Raji (cell line): ENCODE measurements around the gene LCE2D.

Source experiments
- POLR2A ChIP-seq: IDR thresholded peaks from 2 replicates; pipeline ENCODE4 v1.6.1; 2011; ENCODE audit warnings: low read depth, low read length, control low read depth; ENCODE audit not compliant: insufficient read depth

LCE2D gene, protein sequence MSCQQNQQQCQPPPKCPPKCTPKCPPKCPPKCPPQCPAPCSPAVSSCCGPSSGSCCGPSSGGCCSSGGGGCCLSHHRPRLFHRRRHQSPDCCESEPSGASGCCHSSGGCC

DNA sequence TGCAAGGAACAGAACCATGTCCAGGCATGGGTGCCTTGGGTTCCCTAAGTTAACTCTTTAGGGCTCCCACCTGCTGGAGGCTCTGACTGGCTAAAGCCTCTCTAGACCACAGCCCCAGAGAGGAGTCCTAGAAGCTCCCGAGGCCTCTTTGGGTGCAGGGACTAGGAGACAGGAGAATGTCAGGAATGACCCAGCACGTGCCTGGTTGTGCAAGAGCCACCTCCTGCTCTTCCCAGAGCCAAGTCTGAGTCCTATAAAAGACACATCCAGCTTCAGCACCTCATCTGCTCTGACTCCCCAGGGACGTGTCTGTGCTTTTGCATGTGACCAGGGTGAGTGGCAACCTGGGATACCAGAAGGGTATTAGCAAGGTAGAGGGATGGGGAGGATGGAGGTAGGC, at the start of gene LCE2D:
LCE2D (plus strand) TSS at position 283 of the 400 bp plus-strand sequence. CDS start 726 bp downstream, outside the sequence.
- no peak for TF ChIP-seq POLR2A

DNA sequence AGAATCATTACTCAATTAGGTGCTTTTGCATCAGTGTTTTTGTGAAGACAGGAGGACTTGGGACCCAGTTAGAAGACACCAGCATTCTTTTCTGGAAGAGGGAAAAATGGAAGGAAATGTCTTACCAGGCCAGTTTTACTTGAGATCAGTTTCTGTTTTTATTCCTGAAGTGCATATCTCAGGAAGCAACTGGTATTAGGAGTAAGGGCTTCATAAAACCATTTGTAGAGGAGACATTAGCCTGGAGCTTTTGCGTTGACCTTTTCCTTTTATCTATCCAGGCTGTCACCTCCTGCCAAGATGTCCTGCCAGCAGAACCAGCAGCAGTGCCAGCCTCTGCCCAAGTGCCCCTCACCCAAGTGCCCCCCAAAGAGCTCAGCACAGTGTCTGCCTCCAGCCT, 49.7 kb upstream of the LCE2D start, which contains the start of gene LCE3B:
LCE3B (plus strand) TSS at position 301 of the 400 bp plus-strand sequence; CDS start at position 301, 0 bp downstream.
- no peak for TF ChIP-seq POLR2A

DNA sequence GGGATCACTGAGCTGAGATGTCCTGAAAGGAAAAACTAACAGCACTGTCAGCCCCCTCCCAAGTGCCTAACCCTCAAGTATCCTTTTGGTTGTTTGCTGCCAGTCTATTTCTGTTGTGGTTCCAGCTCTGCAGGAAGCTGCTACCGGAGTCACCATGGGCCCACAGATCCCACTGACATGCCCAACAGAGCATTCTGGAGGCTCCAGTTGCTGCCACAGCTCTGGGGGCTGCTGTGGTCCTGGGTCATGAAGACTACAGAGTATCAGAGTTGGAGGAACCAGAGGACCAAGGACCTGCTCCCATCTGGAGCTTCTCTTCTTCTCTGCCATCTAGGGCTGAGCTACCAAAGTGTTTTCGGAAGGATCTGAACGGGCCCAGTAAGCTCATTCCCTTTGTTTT, 41.2 kb upstream of the LCE2D start:
- no peak for TF ChIP-seq POLR2A

DNA sequence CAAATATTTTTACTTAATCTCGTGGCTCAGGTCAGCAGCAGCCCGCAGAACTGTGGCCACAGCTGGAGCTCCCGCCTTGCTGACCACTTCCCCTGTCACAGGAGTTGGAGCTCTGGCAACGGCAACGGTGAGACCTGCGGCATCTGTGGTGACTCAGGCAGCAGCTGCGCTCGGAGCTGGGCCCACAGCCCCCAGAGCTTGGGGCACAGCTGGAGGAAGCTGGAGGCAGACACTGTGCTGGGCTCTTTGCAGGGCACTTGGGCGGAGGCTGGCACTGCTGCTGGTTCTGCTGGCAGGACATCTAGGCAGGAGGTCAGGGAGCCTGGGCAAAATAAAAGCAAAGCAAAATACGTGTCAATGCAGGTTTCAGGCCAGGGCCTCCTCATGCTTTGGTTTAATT, 40.4 kb upstream of the LCE2D start, which contains the start of gene LCE3A:
LCE3A (minus strand) TSS at position 301 of the 400 bp plus-strand sequence; CDS start at position 301, 0 bp downstream.
- no peak for TF ChIP-seq POLR2A

DNA sequence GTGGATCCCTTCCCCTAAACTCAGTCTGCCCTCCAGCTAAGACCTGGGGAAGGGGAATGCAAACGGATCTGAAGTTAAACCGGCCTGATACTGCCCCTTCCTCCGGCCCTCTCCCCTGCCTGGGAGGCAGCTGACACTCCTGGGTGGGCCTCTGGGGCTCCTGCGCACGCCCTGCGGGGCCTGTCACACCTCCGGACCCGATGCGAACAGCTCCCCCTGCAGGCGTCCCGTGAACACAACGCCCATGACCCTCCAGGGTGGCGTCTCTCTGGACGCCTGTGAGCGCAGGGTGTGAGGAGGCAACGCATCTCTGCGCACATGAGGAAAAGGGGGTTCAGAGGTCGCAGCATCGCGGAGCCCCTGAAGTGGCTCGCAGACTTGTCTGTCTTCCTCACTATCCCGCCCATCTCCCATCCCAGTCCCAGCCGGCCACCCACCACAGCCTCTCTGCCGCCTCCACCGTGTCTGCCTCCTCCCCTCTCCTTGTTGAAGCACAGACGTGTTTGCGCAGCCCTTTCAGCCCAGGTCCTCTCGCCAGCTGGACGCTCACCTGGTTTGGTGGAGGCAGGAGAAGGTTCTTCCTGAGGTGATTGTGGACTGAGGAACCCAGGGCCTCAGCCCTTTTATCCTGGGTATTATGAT, 39.9 kb upstream of the LCE2D start:
- no peak for TF ChIP-seq POLR2A

DNA sequence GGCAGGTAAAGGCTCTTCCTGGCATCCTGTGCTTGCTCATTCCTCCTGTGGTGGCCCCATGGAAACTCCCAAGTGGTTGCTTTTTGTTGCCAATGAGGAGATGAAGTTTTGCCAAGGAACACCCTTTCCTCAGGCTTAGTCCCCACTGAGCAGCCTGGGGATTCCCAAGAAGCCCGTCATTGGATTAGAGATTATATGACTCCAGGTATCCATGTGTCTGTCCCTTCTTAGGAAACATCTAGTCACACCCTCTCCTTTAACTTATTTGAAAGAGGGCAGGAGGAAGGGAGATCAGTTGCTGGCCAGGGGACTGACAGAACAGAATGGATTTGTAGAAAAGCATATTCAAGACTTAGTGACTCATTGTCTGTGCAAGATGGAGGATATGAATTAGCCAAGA, 36.4 kb upstream of the LCE2D start:
- no peak for TF ChIP-seq POLR2A

DNA sequence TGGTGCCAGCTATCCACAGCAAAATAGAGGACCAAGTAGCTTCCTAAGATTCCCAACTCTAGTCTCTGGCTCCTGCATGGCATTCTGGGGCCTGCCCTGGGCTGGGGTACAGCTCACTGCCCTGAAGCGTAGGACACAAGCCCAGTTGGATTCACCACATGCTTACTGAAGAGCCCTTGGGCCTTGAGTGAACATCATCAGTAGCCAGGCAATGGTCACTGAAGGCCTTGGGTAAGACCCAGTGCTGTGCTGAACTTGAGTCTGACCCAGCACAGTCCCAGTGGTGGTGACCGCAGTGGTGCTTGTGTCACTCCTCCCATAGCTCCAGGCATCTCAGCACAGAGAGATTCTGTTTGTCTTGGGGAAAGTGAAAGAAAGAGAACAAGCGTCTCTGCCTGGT, 32.6 kb upstream of the LCE2D start:
- no peak for TF ChIP-seq POLR2A

DNA sequence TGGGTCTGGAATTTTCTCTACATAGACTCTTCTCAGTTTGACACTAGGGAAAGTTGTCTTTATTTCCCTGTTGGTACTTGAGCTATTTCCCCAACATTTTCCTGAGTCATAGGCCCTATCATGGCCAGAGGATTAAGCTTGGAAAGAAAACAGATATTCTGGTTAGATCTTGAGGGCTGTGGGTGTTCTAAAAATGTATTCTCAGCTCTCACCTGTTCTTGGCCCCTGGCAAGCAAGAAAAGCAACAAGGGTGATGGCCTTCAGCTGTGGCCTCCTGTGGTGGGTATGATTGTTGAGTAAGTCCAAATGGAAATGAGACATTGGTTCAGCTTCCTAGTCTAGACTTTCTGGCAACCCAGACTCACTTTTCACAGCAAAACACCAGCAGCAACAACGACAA, 22.8 kb upstream of the LCE2D start:
- TF ChIP-seq POLR2A: no peak

DNA sequence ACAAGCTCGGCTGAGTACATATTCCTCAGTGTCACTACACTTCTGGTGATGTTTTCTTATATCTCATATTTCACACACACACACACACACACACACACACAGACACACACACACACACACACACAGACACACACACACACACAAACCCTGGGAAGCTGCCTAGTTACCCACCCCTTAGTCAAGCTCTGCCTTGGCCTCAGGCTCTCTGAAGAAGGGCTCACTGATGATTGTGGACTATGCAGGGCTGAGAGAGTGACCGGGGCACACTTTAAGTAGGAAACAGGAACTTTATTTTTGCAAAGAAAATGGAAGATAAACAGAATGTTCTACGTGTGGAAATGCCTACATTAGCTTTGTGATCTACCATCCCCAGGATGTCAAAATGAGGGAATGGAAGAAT, 19.2 kb upstream of the LCE2D start:
- TF ChIP-seq POLR2A: no peak

DNA sequence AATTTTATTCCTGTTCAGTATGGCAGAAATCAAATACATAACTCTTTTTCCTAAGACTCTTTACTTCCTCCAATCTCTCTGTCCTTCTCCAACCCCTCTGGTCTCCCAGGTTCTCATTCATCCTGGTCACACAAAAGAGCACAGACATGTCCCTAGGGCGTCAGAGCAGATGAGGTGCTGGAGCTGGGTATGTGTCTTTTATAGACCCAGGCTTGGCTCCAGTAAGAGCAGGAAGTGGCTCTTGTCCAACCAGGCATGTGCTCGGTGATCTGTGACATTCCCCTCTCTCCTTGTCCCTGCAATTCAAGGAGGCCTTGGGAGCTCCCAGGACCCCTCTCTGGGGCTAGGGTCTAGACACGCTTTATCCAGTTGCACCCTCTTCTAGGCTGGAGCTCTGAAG, 18.0 kb upstream of the LCE2D start:
- no peak for TF ChIP-seq POLR2A

DNA sequence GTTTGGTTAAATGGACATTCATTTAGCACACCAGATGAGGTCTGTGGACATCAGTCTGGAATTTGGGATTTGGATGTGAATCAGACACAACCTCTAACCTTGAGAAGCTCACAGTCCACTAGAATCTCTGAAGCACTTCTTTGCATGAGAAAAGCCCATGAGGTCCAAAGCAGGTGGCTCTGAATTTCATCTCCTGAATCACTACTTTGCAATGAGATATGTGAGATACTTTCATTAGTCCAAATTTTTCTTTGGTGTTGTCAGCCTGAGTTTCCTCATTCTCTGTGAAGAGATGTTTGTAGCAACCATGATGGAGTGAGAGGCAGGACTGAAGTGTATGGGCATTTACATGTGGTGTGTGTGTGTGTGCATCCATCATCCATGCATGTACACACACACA, 16.5 kb upstream of the LCE2D start:
- TF ChIP-seq POLR2A: no peak

DNA sequence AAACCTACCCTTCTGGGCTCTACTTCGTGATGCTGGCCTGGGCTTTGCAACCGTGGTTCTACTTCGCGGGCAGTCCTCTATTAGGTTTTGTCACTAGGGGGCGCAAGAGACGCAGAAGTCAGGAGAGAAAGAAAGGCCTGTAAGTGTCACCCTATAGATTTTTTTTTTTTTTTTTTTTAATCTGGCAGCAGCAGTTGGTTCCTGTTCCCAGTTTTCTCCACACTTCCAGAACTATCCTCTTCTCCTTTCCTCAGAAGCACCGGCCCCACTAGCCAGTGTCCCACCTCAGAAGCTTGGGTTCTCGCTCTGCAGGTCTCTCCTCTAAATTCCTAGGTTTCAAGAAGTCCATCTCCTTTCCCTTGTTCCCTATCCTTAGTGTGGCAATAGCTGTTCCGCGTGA, 9.1 kb upstream of the LCE2D start:
- no peak for TF ChIP-seq POLR2A

DNA sequence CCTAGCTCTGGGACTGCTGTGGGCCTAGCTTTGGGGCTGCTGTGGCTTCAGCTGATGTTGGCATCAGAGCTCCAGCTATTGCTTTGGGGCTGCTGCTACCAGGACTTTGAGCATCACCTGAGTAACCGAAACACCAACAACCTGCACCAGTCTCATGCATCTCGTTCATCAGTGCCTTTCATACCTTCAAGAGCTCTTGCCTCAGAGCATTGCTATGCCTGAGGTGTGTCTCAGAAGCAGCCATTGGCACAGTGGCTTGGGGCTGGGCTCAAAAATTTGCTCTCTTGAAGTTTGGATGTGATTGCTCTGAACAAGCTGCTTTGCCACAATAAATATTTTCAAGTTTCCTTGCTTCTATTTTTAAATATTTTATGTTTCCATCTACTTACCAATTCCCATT, 6.7 kb upstream of the LCE2D start:
- no peak for TF ChIP-seq POLR2A

DNA sequence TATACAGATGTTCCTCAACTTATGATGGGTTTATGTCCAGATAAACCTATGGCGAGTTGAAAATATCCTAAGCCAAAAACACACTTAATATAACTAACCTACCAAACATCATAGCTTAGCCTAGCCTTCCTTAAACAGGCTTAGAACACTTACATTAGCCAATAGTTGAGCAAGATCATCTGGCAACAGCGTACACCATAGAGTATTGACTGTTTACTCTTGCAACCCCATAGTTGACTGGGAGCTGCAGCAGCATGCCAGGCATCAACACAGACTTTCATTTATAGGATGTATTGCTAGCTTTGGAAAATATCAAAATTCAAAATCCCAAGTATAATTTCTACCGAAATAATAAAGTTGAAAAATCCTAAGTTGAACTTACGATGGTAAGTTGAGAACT, 5.5 kb upstream of the LCE2D start:
- TF ChIP-seq POLR2A: no peak

DNA sequence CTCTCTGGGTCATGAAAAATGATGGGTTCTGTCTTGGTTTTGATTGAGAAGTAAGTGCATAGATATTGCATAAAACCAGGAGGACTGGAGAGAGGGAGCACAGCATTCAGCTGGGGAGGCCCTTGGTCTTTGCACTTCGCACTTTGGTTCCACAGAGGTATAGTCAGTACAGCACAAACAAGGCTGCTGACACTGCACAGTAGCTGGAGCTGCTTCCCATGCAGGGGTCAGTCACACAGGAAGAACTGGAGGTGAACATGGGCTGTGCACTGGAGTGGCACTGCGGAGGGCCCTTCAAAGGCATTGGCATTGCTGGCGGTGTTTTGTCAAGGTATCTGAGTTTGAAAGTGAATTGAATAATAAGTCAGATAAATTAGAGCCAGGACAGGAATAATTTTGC, 4.5 kb upstream of the LCE2D start:
- no peak for TF ChIP-seq POLR2A

DNA sequence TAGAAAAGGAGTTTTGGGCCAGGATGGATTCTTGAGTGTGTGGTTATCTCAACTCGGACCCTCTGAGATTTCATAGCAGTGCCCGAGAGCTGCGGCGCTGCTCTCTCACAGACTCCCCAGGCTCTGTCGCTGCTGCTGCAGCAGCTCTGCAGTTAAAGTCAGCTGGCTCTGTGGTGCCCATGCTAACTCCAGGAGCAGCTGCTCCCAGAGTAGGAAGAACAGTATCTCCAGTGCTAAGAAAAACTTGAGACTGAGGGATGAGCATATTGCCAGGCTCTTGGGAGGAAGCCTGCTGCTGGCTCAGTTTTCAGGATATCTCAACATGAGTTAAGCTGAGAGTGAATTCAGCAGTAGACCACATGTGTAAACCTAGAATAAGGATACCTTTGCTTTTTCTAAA, 4.5 kb downstream of the LCE2D start:
- TF ChIP-seq POLR2A: no peak

DNA sequence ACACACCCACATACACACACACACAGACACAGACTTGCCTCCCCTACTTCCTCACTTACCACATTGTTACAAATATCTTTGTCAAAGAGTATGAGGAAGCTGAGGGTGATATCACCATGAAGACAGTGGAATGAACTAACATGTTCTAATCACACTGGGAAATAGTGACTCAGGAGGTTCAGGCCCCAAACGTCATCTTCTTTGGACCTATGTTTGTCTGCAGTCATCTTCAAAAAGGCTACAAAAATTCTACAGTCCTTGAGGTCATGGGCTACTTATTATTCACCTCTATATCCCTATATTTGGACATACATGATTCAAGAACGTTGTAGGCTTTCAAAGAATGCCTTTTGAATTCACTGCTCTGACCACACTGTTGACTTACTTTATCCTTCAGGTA, 9.8 kb downstream of the LCE2D start:
- TF ChIP-seq POLR2A: no peak
